K562 (cell line): Measurements from ENCODE around the gene ATG14. TPM values are rescaled to one million over a fixed set of nuclear protein-coding genes. Genes with fewer than 3 reads are reported as not detected.
A peak's percentile ranks its signal among the peaks of the same experiment; 100 is the strongest.

Experiments
- BACH1 ChIP-seq: fragments of 200-800 bp; sonication (Bioruptor generic); IDR thresholded peaks from 2 replicates; pipeline ENCODE4 v1.6.1; 2016; ENCODE audit warnings: missing genetic modification characterization, missing compliant biosample characterization
- BHLHE40 ChIP-seq: IDR thresholded peaks from 2 replicates; pipeline ENCODE4 v1.6.1; 2011; ENCODE audit warnings: low read length, improper control_type of control experiment
- FIP1L1 ChIP-seq: fragments of 200-400 bp; formaldehyde crosslinking; IDR thresholded peaks from 2 replicates; pipeline ENCODE4 v1.6.1; 2018; ENCODE audit warnings: mild to moderate bottlenecking, low read depth, low read length; ENCODE audit not compliant: poor library complexity, severe bottlenecking
- FOXK2 ChIP-seq, 2 experiments: fragments of 450-650 bp; IDR thresholded peaks in 1 of 2; conservative IDR thresholded peaks in 1 of 2; 2 replicates each; pipeline ENCODE4 v1.6.1; 2016; ENCODE audit warnings: low read depth in 2 of 2, mild to moderate bottlenecking in 1 of 2
- HNRNPLL ChIP-seq: fragments of 200-400 bp; formaldehyde crosslinking; IDR thresholded peaks from 2 replicates; pipeline ENCODE4 v1.6.1; 2017; ENCODE audit warnings: low read length, low read depth, mild to moderate bottlenecking; ENCODE audit not compliant: poor library complexity, severe bottlenecking
- NR2C2 ChIP-seq, 2 experiments: fragments of 200-800 bp in 1 of 2; sonication (Bioruptor generic) in 1 of 2; sonication (generic) in 1 of 2; formaldehyde crosslinking in 1 of 2; IDR thresholded peaks; 2 replicates each; pipeline versions ENCODE4 v1.6.1 to v1.8.0; 2016 to 2022; ENCODE audit warnings: mild to moderate bottlenecking in 1 of 2, missing compliant biosample characterization in 1 of 2, missing genetic modification characterization in 1 of 2, missing genetic modification reagents in 1 of 2
- TCF3 ChIP-seq: sonication (generic); formaldehyde crosslinking; IDR thresholded peaks from 2 replicates; pipeline ENCODE4 v1.4.0; 2020; ENCODE audit warnings: mild to moderate bottlenecking, missing genetic modification reagents
- ZNF384 ChIP-seq: IDR thresholded peaks from 2 replicates; pipeline ENCODE4 v1.6.1; 2012; ENCODE audit warnings: low read depth, low read length, improper control_type of control experiment
- polyA plus RNA-seq, 8 experiments: library from polyadenylated mRNA; depleted of rRNA in 4 of 8; stranded (reverse) in 5 of 8; unstranded in 3 of 8; fragments of >200 nt; fragmentation: Nextera tagmentation in 2 of 8; fragmentation: Illumina TruSeq in 1 of 8; extraction: Ambion mirVana in 2 of 8; extraction: Trizol in 1 of 8; gene quantifications; 2 replicates each; pipeline versions ENCODE4 v1.2.1 to v1.2.3, GENCODE V29; 2011 to 2014; ENCODE audit warnings: inconsistent platforms in 1 of 8, missing spikeins in 1 of 8
- total RNA-seq, 7 experiments: library from RNA; depleted of rRNA in 6 of 7; stranded (reverse); fragments of >200 nt in 6 of 7; fragmentation: Illumina TruSeq in 2 of 7; extraction: Trizol in 2 of 7; gene quantifications; 2 replicates each; pipeline versions ENCODE4 v1.2.1 to v1.2.3, GENCODE V29; 2011 to 2021; ENCODE audit warnings: low replicate concordance in 1 of 7
- TF ChIP-seq, protein P1 (sequence below): fragments of 450-650 bp; IDR thresholded peaks from 2 replicates; pipeline ENCODE4 v1.6.1; 2016; ENCODE audit warnings: mild to moderate bottlenecking, moderate library complexity
- TF ChIP-seq, protein P2 (sequence below): fragments of 250-450 bp; sonication (Bioruptor Pico); IDR thresholded peaks from 2 replicates; pipeline ENCODE4 v1.8.0; 2021; ENCODE audit warnings: borderline replicate concordance, mild to moderate bottlenecking, moderate library complexity; ENCODE audit not compliant: poor library complexity, severe bottlenecking

ATG14 gene
- total and polyA plus RNA-seq, 9 of the 15 experiments (the other 6 are each of a cell fraction or from before 2014, with no cell fraction given) = 0.55 to 4.2 (median 3.5) TPM

DNA sequence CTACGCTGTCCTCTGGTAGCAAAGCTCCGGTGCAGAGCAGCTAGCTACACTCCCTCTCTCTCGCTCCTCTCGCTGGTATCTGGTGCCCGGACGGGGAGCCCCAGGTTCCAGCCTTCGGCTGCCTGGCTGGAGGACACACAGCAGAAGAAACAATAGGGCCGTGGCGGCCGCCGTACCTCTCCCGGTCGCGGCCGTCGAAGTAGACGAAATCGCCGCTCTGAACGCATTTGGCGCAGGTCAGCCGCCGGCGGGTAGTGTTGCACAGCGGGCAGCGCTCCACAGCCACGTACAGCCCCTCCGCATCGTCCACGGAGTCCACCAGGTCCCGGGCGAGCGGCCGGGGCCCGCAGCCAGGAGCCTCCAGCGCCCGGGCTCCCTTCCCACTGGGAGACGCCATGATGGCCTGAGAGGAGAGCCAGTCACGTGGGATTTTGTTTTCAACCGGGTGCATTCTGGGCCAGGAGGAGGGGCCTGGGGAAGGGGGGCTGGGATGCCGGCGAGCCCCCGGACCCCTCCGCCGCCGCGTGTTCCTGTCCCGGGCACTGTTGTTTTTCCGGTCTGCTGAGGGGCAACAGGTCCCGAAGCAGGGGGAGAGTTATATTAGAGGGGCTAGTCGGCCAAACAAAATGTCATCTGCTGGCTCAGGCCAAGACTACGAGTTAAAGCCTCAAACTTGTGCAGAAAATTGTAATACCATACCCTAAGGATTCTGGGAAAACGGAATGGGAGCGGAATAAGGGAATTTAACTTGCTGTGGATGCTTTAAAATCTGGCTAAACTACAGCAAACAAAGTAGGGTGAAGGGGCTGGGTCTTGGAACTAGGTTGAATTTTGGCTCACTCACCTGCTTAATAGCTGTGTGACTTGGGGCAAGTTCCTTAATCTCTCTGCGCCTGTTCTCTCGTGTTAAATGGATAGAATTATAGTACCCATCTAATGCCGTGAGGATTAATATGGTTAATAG is at the start of gene ATG14 (continued):
- TF ChIP-seq, protein P1, sequence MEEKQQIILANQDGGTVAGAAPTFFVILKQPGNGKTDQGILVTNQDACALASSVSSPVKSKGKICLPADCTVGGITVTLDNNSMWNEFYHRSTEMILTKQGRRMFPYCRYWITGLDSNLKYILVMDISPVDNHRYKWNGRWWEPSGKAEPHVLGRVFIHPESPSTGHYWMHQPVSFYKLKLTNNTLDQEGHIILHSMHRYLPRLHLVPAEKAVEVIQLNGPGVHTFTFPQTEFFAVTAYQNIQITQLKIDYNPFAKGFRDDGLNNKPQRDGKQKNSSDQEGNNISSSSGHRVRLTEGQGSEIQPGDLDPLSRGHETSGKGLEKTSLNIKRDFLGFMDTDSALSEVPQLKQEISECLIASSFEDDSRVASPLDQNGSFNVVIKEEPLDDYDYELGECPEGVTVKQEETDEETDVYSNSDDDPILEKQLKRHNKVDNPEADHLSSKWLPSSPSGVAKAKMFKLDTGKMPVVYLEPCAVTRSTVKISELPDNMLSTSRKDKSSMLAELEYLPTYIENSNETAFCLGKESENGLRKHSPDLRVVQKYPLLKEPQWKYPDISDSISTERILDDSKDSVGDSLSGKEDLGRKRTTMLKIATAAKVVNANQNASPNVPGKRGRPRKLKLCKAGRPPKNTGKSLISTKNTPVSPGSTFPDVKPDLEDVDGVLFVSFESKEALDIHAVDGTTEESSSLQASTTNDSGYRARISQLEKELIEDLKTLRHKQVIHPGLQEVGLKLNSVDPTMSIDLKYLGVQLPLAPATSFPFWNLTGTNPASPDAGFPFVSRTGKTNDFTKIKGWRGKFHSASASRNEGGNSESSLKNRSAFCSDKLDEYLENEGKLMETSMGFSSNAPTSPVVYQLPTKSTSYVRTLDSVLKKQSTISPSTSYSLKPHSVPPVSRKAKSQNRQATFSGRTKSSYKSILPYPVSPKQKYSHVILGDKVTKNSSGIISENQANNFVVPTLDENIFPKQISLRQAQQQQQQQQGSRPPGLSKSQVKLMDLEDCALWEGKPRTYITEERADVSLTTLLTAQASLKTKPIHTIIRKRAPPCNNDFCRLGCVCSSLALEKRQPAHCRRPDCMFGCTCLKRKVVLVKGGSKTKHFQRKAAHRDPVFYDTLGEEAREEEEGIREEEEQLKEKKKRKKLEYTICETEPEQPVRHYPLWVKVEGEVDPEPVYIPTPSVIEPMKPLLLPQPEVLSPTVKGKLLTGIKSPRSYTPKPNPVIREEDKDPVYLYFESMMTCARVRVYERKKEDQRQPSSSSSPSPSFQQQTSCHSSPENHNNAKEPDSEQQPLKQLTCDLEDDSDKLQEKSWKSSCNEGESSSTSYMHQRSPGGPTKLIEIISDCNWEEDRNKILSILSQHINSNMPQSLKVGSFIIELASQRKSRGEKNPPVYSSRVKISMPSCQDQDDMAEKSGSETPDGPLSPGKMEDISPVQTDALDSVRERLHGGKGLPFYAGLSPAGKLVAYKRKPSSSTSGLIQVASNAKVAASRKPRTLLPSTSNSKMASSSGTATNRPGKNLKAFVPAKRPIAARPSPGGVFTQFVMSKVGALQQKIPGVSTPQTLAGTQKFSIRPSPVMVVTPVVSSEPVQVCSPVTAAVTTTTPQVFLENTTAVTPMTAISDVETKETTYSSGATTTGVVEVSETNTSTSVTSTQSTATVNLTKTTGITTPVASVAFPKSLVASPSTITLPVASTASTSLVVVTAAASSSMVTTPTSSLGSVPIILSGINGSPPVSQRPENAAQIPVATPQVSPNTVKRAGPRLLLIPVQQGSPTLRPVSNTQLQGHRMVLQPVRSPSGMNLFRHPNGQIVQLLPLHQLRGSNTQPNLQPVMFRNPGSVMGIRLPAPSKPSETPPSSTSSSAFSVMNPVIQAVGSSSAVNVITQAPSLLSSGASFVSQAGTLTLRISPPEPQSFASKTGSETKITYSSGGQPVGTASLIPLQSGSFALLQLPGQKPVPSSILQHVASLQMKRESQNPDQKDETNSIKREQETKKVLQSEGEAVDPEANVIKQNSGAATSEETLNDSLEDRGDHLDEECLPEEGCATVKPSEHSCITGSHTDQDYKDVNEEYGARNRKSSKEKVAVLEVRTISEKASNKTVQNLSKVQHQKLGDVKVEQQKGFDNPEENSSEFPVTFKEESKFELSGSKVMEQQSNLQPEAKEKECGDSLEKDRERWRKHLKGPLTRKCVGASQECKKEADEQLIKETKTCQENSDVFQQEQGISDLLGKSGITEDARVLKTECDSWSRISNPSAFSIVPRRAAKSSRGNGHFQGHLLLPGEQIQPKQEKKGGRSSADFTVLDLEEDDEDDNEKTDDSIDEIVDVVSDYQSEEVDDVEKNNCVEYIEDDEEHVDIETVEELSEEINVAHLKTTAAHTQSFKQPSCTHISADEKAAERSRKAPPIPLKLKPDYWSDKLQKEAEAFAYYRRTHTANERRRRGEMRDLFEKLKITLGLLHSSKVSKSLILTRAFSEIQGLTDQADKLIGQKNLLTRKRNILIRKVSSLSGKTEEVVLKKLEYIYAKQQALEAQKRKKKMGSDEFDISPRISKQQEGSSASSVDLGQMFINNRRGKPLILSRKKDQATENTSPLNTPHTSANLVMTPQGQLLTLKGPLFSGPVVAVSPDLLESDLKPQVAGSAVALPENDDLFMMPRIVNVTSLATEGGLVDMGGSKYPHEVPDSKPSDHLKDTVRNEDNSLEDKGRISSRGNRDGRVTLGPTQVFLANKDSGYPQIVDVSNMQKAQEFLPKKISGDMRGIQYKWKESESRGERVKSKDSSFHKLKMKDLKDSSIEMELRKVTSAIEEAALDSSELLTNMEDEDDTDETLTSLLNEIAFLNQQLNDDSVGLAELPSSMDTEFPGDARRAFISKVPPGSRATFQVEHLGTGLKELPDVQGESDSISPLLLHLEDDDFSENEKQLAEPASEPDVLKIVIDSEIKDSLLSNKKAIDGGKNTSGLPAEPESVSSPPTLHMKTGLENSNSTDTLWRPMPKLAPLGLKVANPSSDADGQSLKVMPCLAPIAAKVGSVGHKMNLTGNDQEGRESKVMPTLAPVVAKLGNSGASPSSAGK = peak; percentile 87
- TF ChIP-seq, protein P2, sequence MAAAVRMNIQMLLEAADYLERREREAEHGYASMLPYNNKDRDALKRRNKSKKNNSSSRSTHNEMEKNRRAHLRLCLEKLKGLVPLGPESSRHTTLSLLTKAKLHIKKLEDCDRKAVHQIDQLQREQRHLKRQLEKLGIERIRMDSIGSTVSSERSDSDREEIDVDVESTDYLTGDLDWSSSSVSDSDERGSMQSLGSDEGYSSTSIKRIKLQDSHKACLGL (CRISPR knock-in tag) = peak; percentile 66
- TF ChIP-seq TCF3 (CRISPR knock-in tag) (no peak), NR2C2 (CRISPR knock-in tag; IDR thresholded peaks at IDR 0.05) (no peak), NR2C2 (tag; IDR thresholded peaks at IDR 0.05) (peak; percentile 35), BACH1 (tag) (no peak), FIP1L1 (peak; percentile 28), FOXK2 (conservative IDR thresholded peaks at IDR 0.05 in 1 of 2, IDR thresholded peaks at IDR 0.05 in 1 of 2; ENCODE audit: low read depth in 2 of 2) (peak; percentile 82 to 88), HNRNPLL (peak; percentile 93), ZNF384 (no peak), BHLHE40 (no peak)
